AG04450 (cell line): Measurements from ENCODE around the gene TMEM247. TPM values are rescaled to one million over a fixed set of nuclear protein-coding genes. Genes with fewer than 3 reads are reported as not detected.

Experiments
- CTCF ChIA-PET: fragments of 300-600, 350-600 bp; formaldehyde crosslinking; extraction: SDS; loops from one replicate; lab custom pipeline; 2022; ENCODE audit warnings: antibody characterized with exemption, inconsistent platforms; lab: Charles Lee
- POLR2A ChIA-PET: fragments of 350-600 bp; formaldehyde crosslinking; extraction: SDS; loops from one replicate; lab custom pipeline; 2021; ENCODE audit warnings: antibody characterized with exemption, inconsistent platforms; lab: Yijun Ruan, JAX
- DNase-seq: peaks from one replicate; pipeline ENCODE4 v3.0.0-alpha.2; 2011; ENCODE audit warnings: low read depth, low spot score
- H3K27ac ChIP-seq: one replicate; pipeline ENCODE4 v1.5.1; 2012; ENCODE audit warnings: low read depth, low read length, control low read depth
- H3K27me3 ChIP-seq: one replicate; pipeline ENCODE4 v1.6.0; 2012; ENCODE audit warnings: low read length; ENCODE audit not compliant: control insufficient read depth, insufficient read depth
- H3K4me3 ChIP-seq: 2 replicates; pipeline ENCODE4 v1.5.1; 2011; ENCODE audit warnings: mild to moderate bottlenecking, low read depth, low read length, control low read depth
- H3K9me3 ChIP-seq: 2 replicates; pipeline ENCODE4 v1.5.1; 2012; ENCODE audit warnings: low read length; ENCODE audit not compliant: control insufficient read depth, insufficient read depth
- polyA plus RNA-seq: library from polyadenylated mRNA; depleted of rRNA; stranded (reverse); fragments of >200 nt; gene quantifications from 2 replicates; pipeline ENCODE4 v1.2.3, GENCODE V29; 2011
- TF ChIP-seq, protein P1 (sequence below): IDR thresholded peaks from 2 replicates; pipeline ENCODE4 v1.5.1; 2011; ENCODE audit warnings: low read depth, low read length, control low read depth, inconsistent platforms

TMEM247 gene
- polyA plus RNA-seq, 1 experiment, result not detected

DNA sequence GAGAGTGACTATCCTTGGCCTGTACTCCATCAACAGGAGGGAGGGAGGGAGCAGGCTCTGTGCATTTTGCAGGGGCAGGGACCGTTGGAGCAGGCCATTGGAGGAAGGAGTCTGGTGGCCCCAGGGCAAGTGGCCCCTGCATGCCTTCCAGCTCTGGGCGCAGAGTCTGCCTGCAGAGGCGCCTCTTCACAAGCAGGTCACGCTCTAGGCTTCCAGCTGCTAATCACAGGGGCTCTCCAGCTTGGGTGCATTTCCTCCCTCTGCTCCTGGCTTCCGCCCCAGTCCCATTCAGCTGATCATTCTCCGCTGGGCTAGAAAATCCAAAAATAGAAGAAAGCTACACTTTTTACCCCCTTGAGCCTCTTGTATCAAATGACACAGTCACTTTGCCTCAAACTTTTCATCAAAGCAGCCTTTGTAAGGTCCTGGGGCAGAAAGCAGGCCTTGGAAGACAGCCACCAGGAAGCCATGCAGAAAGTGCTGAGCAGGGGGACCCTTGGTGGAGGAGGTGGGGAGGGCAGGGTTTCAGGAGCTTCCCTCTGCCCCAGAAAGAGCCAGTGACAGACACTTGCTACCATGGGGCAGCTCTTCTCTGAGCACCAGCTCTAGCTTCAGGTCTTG, 11.3 kb downstream of the TMEM247 start:
- ChIA-PET POLR2A (no interaction called here), CTCF (interaction anchor here (1.1 kb wide), 1 partner anchor 81 kb away, joined by 3 read pairs; no protein-coding TSS in a partner anchor)
- TF ChIP-seq, protein P1, sequence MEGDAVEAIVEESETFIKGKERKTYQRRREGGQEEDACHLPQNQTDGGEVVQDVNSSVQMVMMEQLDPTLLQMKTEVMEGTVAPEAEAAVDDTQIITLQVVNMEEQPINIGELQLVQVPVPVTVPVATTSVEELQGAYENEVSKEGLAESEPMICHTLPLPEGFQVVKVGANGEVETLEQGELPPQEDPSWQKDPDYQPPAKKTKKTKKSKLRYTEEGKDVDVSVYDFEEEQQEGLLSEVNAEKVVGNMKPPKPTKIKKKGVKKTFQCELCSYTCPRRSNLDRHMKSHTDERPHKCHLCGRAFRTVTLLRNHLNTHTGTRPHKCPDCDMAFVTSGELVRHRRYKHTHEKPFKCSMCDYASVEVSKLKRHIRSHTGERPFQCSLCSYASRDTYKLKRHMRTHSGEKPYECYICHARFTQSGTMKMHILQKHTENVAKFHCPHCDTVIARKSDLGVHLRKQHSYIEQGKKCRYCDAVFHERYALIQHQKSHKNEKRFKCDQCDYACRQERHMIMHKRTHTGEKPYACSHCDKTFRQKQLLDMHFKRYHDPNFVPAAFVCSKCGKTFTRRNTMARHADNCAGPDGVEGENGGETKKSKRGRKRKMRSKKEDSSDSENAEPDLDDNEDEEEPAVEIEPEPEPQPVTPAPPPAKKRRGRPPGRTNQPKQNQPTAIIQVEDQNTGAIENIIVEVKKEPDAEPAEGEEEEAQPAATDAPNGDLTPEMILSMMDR, result no peak
- no peak overlapping the region for H3K4me3 ChIP-seq
- no peaks in the 10 kb centered on the region for H3K27me3 ChIP-seq
- DNase-seq, result no peak
- H3K9me3 ChIP-seq, result no peaks in the 10 kb centered on the region
- H3K27ac ChIP-seq, result peak overlapping the region; percentile 24

DNA sequence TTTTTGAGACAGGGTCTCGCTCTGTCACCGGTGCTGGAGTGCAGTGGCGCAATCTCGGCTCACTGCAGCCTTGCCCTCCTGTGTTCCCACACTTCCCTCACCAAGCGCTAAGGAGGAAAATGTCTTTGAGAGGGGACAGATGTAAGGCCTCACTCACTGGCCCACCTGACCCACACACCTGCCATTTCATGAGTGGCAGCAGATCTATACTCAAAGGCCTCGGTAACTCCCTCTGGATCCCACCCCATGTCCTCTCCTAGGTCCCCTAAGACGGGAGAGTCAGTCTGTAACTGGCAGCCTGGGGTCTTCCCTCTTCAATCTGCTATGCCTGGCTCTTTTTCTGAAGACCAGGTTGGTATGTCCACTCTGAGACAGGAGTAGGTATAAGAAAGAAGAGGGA, 12.9 kb downstream of the TMEM247 start:
- no peak overlapping the region for H3K4me3 ChIP-seq
- H3K27ac ChIP-seq, result no peak overlapping the region
- no peak for DNase-seq
- TF ChIP-seq, protein P1, result no peak
- ChIA-PET POLR2A (no interaction called here), CTCF (no interaction called here)
- no peaks in the 10 kb centered on the region for H3K9me3 ChIP-seq
- no peaks in the 10 kb centered on the region for H3K27me3 ChIP-seq

DNA sequence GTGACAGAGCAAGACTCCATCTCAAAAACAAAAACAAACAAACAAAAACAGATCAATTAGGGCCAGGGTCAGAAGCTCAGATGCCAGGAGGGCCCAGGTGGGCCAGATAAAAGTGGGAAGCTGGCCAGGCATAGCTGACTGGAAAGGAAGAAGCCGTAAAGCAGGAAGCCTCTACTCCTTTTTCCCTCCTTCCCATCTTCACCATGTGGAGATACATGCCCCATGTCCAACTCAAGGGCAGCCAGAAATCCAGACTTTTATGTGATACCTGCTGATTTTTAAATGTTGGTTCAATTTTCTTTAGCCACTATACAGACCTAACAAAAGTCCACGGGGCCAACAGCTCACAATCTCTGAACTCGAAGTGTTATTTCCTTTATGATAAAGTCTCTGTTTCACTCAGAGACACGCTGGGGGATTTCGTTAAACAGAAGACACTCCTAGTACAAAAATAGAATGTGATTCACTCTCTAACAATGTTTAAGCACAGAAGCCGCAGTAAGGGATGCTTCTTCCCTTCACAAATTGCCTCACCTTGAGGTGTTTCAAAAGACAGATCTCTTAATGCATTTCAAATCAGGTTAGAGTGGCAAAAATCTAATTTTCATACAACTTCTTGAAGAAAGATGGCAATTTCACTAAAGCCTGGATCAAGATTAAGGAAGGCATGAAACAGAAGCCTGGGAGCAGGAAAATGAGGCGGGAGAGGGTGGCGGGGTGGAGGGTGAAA, 14.0 kb downstream of the TMEM247 start:
- H3K4me3 ChIP-seq, result no peak overlapping the region
- POLR2A ChIA-PET, result no interaction called here
- no peaks in the 10 kb centered on the region for H3K9me3 ChIP-seq
- H3K27me3 ChIP-seq, result no peaks in the 10 kb centered on the region
- peak overlapping the region; percentile 52 for H3K27ac ChIP-seq
- CTCF ChIA-PET, result no interaction called here
- TF ChIP-seq, protein P1, result no peak
- peak; percentile 34 for DNase-seq

DNA sequence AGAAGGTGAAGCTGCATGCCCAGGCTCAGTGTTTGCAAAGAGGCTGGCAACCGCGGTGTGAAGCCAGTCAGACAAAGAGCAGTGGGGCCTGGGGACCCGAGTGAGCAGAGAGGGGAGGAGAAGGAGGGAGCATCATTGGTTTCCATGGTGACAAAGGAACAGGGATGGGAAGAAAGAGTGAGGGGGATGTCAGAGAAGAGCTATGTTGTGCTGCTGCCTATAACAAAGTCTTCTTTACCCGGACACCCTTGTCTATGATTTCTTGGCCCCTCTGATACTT, 14.5 kb downstream of the TMEM247 start:
- H3K27me3 ChIP-seq, result no peaks in the 10 kb centered on the region
- DNase-seq, result no peak
- ChIA-PET POLR2A (no interaction called here), CTCF (no interaction called here)
- H3K4me3 ChIP-seq, result no peak overlapping the region
- TF ChIP-seq, protein P1, result no peak
- H3K9me3 ChIP-seq, result no peaks in the 10 kb centered on the region
- no peak overlapping the region for H3K27ac ChIP-seq

DNA sequence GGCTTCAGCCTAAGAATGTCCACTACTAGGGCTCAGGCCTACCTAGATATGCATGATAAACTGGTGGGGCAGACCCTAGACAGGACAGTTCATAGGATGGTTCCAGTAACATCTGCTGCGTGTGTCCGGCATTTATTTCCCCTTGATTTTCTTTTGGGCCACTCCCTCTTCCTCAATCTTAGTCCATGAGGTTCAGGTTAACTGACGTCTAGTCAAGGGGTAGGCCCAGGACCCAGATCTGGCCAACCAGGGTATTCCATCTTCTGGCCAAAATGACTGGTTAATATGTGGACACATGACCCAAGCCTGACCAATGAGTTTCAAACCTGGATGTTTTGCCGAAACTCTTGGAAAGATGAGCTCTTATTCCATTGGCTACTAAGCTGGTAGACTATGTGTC, 15.2 kb downstream of the TMEM247 start:
- H3K4me3 ChIP-seq, result no peak overlapping the region
- no peak for DNase-seq
- TF ChIP-seq, protein P1, result no peak
- no peaks in the 10 kb centered on the region for H3K27me3 ChIP-seq
- H3K27ac ChIP-seq, result no peak overlapping the region
- ChIA-PET CTCF (interaction anchor here (0.8 kb wide), 1 partner anchor 30 kb away, joined by 3 read pairs; no protein-coding TSS in a partner anchor), POLR2A (no interaction called here)
- H3K9me3 ChIP-seq, result no peaks in the 10 kb centered on the region
